ENCODE results near the gene SHROOM4. TPM values are rescaled to one million over a fixed set of nuclear protein-coding genes. Genes with fewer than 3 reads are reported as not detected.

SHROOM4 gene
- total RNA-seq, 2 experiments from 2014 or later, result not detected

DNA sequence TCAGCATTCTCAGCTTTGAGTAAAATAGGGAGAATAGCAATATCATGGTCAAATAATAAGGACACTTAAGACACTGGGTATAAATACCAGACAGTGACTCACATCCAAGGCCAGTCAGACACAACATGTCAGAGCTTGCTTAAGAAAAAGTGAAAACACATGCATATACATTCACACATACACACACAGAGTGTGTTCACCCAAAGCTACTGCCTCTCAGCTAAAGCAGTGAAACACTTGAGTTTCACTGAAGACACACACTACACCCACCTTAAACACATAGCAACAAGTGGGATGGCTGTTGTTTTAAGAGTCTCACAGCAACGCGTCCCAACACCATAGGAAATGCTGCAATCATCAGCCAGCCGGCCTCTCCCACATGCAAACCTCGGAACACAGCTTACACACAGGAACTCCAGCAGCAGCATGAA is 14.4 kb downstream of the SHROOM4 start:
- Mint-ChIP-seq H3K27ac (no peak overlapping the region), H3K9me3 (no peaks in the 10 kb centered on the region), H3K36me3 (ENCODE audit: low read depth) (no peaks in the 10 kb centered on the region), H3K4me1 (ENCODE audit: low read depth) (no peaks in the 10 kb centered on the region), H3K4me3 (no peak overlapping the region), H3K27me3 (no peaks in the 10 kb centered on the region)
- POLR2A ChIA-PET, result no interaction called here
- Histone ChIP-seq H3K36me3 (ENCODE audit: insufficient read depth, low read length) (no peaks in the 10 kb centered on the region), H3K4me3 (ENCODE audit: low read length) (no peak overlapping the region), H3K9me3 (ENCODE audit: control insufficient read depth in 1 of 2, insufficient read depth in 1 of 2, low read length in 2 of 2) (no peaks in the 10 kb centered on the region), H3K27ac (ENCODE audit: low read depth in 1 of 2, low read length in 2 of 2) (no peak overlapping the region), H3K4me1 (ENCODE audit: insufficient read depth, low read length) (no peaks in the 10 kb centered on the region), H3K27me3 (ENCODE audit: control insufficient read depth in 1 of 2, insufficient read depth in 2 of 2, low read length in 2 of 2) (no peaks in the 10 kb centered on the region)
- ATAC-seq (ENCODE audit: poor library complexity) (no peak), DNase-seq (no peak)
- CTCF ChIA-PET, result no interaction called here
- intact Hi-C loops (cut with DNase I, micrococcal nuclease), result no loop called here
- TF ChIP-seq, protein P1, sequence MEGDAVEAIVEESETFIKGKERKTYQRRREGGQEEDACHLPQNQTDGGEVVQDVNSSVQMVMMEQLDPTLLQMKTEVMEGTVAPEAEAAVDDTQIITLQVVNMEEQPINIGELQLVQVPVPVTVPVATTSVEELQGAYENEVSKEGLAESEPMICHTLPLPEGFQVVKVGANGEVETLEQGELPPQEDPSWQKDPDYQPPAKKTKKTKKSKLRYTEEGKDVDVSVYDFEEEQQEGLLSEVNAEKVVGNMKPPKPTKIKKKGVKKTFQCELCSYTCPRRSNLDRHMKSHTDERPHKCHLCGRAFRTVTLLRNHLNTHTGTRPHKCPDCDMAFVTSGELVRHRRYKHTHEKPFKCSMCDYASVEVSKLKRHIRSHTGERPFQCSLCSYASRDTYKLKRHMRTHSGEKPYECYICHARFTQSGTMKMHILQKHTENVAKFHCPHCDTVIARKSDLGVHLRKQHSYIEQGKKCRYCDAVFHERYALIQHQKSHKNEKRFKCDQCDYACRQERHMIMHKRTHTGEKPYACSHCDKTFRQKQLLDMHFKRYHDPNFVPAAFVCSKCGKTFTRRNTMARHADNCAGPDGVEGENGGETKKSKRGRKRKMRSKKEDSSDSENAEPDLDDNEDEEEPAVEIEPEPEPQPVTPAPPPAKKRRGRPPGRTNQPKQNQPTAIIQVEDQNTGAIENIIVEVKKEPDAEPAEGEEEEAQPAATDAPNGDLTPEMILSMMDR (IDR thresholded peaks at IDR 0.05), result no peak

- POLR2A ChIA-PET, result no interaction called here
- Histone ChIP-seq H3K27me3 (ENCODE audit: control insufficient read depth in 1 of 2, insufficient read depth in 2 of 2, low read length in 2 of 2) (no peaks in the 10 kb centered on the region), H3K36me3 (ENCODE audit: insufficient read depth, low read length) (no peaks in the 10 kb centered on the region), H3K9me3 (ENCODE audit: control insufficient read depth in 1 of 2, insufficient read depth in 1 of 2, low read length in 2 of 2) (no peaks in the 10 kb centered on the region), H3K4me3 (ENCODE audit: low read length) (no peak overlapping the region), H3K27ac (ENCODE audit: low read depth in 1 of 2, low read length in 2 of 2) (no peak overlapping the region), H3K4me1 (ENCODE audit: insufficient read depth, low read length) (no peaks in the 10 kb centered on the region)
- intact Hi-C loops (cut with DNase I, micrococcal nuclease), result no loop called here
- Mint-ChIP-seq H3K27me3 (no peaks in the 10 kb centered on the region), H3K4me1 (ENCODE audit: low read depth) (no peaks in the 10 kb centered on the region), H3K27ac (no peak overlapping the region), H3K9me3 (no peaks in the 10 kb centered on the region), H3K36me3 (ENCODE audit: low read depth) (no peaks in the 10 kb centered on the region), H3K4me3 (no peak overlapping the region)
- CTCF ChIA-PET, result no interaction called here
- TF ChIP-seq, protein P1 (IDR thresholded peaks at IDR 0.05), result no peak
- ATAC-seq (ENCODE audit: poor library complexity) (no peak), DNase-seq (no peak)
Measured at GRCh38 chrX:50798783-50799182, 15.2 kb downstream of the SHROOM4 start.

DNA sequence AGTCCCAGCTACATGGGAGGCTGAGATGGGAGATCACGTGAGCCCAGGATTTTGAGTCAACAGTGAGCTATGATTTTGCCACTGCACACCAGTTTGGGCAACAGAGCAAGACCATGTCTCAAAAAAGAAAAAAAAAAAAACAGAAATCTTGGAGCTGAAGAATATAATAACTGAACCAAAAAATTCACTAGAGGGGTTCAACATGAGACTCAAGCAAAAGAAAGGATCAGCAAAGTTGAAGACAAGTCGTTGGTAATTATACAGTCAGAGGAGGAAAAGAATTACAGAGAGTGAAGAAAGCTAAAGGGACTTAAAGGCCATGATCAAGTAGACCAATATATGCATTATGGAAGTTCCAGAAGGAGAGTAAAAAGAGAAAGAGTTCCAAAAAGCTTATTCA is 26.9 kb downstream of the SHROOM4 start:
- Histone ChIP-seq H3K4me3 (ENCODE audit: low read length) (no peak overlapping the region), H3K27ac (ENCODE audit: low read depth in 1 of 2, low read length in 2 of 2) (no peak overlapping the region), H3K4me1 (ENCODE audit: insufficient read depth, low read length) (no peaks in the 10 kb centered on the region), H3K27me3 (ENCODE audit: control insufficient read depth in 1 of 2, insufficient read depth in 2 of 2, low read length in 2 of 2) (no peaks in the 10 kb centered on the region), H3K9me3 (ENCODE audit: control insufficient read depth in 1 of 2, insufficient read depth in 1 of 2, low read length in 2 of 2) (peaks cover 0 to 13% of the 10 kb centered on the region in 2 experiments), H3K36me3 (ENCODE audit: insufficient read depth, low read length) (no peaks in the 10 kb centered on the region)
- ChIA-PET POLR2A (no interaction called here), CTCF (no interaction called here)
- no peaks in the 10 kb centered on the region for H3K9me3 Mint-ChIP-seq
- no peaks in the 10 kb centered on the region for H3K36me3 Mint-ChIP-seq (ENCODE audit: low read depth)
- ATAC-seq (ENCODE audit: poor library complexity) (no peak), DNase-seq (no peak)
- TF ChIP-seq, protein P1 (IDR thresholded peaks at IDR 0.05), result no peak
- intact Hi-C loops (cut with DNase I, micrococcal nuclease), result no loop called here
- H3K27me3 Mint-ChIP-seq, result peaks cover 10% of the 10 kb centered on the region
- no peaks in the 10 kb centered on the region for H3K4me1 Mint-ChIP-seq (ENCODE audit: low read depth)
- no peak overlapping the region for H3K4me3 Mint-ChIP-seq
- no peak overlapping the region for H3K27ac Mint-ChIP-seq

Data from CD4-positive, alpha-beta T cell (primary cell).